IMR-90 (cell line): ENCODE results near the gene GOLGA8R. TPM values are rescaled to one million over a fixed set of nuclear protein-coding genes. Genes with fewer than 3 reads are reported as not detected.
"Not testable (repeated sequence)": the region's sequence is repeated elsewhere in the genome, so short reads cannot be mapped to it uniquely, and the experiment has no call there.

Experiments used
- ATAC-seq: fragments of 200-7000 bp; cut with Tn5 transposase; 2 replicates; pipeline ENCODE4 v1.9.1; 2020; ENCODE audit warnings: low read depth, mild to moderate bottlenecking, moderate library complexity
- BruUV-seq: library from RNA; stranded (reverse); fragments of 400-500 nt; replicated peaks from 2 replicates; lab custom pipeline; 2021; lab: Mats Ljungman, UMichigan
- CTCF ChIA-PET: fragments of 300-600 bp; formaldehyde crosslinking; extraction: SDS; loops from one replicate; lab custom pipeline; 2021; ENCODE audit warnings: antibody characterized with exemption; lab: Yijun Ruan, JAX
- POLR2A ChIA-PET: fragments of 300-600 bp; sonication (Branson Sonifier 250); formaldehyde crosslinking; loops from one replicate; lab custom pipeline; 2022; ENCODE audit warnings: antibody characterized with exemption; ENCODE audit not compliant: unreplicated experiment; lab: Charles Lee
- DNase-seq: peaks from one replicate; pipeline ENCODE4 v3.0.0; 2013
- H2AFZ ChIP-seq: replicated peaks from 2 replicates; pipeline ENCODE3; 2013; ENCODE audit warnings: low read length, mild to moderate bottlenecking; ENCODE audit not compliant: poor library complexity
- H2AK5ac ChIP-seq: 2 replicates; pipeline ENCODE4 v1.6.1; 2013; ENCODE audit warnings: low read depth, low read length, inconsistent platforms
- H2AK9ac ChIP-seq: replicated peaks from 2 replicates; pipeline ENCODE3; 2013; ENCODE audit warnings: mild to moderate bottlenecking, low read depth, low read length, moderate library complexity; ENCODE audit not compliant: poor library complexity
- H2BK120ac ChIP-seq: 2 replicates; pipeline ENCODE4 v1.6.1; 2013; ENCODE audit warnings: low read depth, low read length, inconsistent platforms
- H2BK15ac ChIP-seq: 3 replicates; pipeline ENCODE4 v1.6.1; 2013; ENCODE audit warnings: low read depth, low read length, inconsistent platforms
- H2BK20ac ChIP-seq: 2 replicates; pipeline ENCODE4 v1.6.1; 2013; ENCODE audit warnings: low read depth, mild to moderate bottlenecking, inconsistent platforms, low read length, moderate library complexity
- H2BK5ac ChIP-seq: 2 replicates; pipeline ENCODE4 v1.6.1; 2013; ENCODE audit warnings: mild to moderate bottlenecking, low read depth, low read length, inconsistent platforms; ENCODE audit not compliant: poor library complexity, severe bottlenecking
- H3K14ac ChIP-seq: replicated peaks from 2 replicates; pipeline ENCODE4 v1.6.1; 2013; ENCODE audit warnings: low read depth, low read length, inconsistent platforms
- H3K18ac ChIP-seq: 2 replicates; pipeline ENCODE4 v1.6.1; 2013; ENCODE audit warnings: low read depth, low read length, control low read depth
- H3K23ac ChIP-seq: 2 replicates; pipeline ENCODE4 v1.6.1; 2013; ENCODE audit warnings: low read depth, low read length, inconsistent platforms
- H3K27ac ChIP-seq: 2 replicates; pipeline ENCODE4 v1.5.1; 2013; ENCODE audit warnings: mild to moderate bottlenecking, control low read depth, low read length; ENCODE audit not compliant: insufficient read depth
- H3K27me3 ChIP-seq: 2 replicates; pipeline ENCODE4 v1.6.1; 2013; ENCODE audit warnings: low read length; ENCODE audit not compliant: control insufficient read depth, insufficient read depth
- H3K36me3 ChIP-seq: 2 replicates; pipeline ENCODE4 v1.6.1; 2013; ENCODE audit warnings: low read length, mixed read lengths; ENCODE audit not compliant: control insufficient read depth, insufficient read depth
- H3K4ac ChIP-seq: 2 replicates; pipeline ENCODE4 v1.6.1; 2013; ENCODE audit warnings: low read depth, low read length, inconsistent platforms
- H3K4me1 ChIP-seq: 2 replicates; pipeline ENCODE4 v1.6.1; 2013; ENCODE audit warnings: low read length, mixed read lengths; ENCODE audit not compliant: control insufficient read depth, insufficient read depth
- H3K4me2 ChIP-seq: 2 replicates; pipeline ENCODE4 v1.6.1; 2013; ENCODE audit warnings: low read depth, mild to moderate bottlenecking, control low read depth, low read length, moderate library complexity
- H3K4me3 ChIP-seq: 2 replicates; pipeline ENCODE4 v1.5.1; 2013; ENCODE audit warnings: low read depth, mild to moderate bottlenecking, control low read depth, low read length, moderate library complexity; ENCODE audit not compliant: insufficient read depth
- H3K56ac ChIP-seq: 2 replicates; pipeline ENCODE4 v1.6.1; 2013; ENCODE audit warnings: low read length, inconsistent platforms; ENCODE audit not compliant: insufficient read depth; ENCODE audit errors: extremely low read depth
- H3K79me1 ChIP-seq, 2 experiments: 2 replicates each; pipeline ENCODE4 v1.6.1; 2013; ENCODE audit warnings: low read length in 2 of 2, inconsistent platforms in 1 of 2, low read depth in 1 of 2
- H3K9ac ChIP-seq: 2 replicates; pipeline ENCODE4 v1.6.1; 2013; ENCODE audit warnings: low read depth, low read length, control low read depth
- H3K9me1 ChIP-seq: 2 replicates; pipeline ENCODE4 v1.6.1; 2013; ENCODE audit warnings: low read length, inconsistent platforms; ENCODE audit not compliant: insufficient read depth
- H3K9me3 ChIP-seq: 2 replicates; pipeline ENCODE4 v1.6.1; 2013; ENCODE audit warnings: low read length; ENCODE audit not compliant: control insufficient read depth, insufficient read depth
- H4K20me1 ChIP-seq: 2 replicates; pipeline ENCODE4 v1.6.1; 2013; ENCODE audit warnings: low read length, inconsistent platforms; ENCODE audit not compliant: insufficient read depth
- H4K5ac ChIP-seq: 2 replicates; pipeline ENCODE4 v1.6.1; 2013; ENCODE audit warnings: mild to moderate bottlenecking, low read depth, low read length, control low read depth
- H4K8ac ChIP-seq, 2 experiments: 2 replicates each; pipeline ENCODE4 v1.6.1; 2013; ENCODE audit warnings: low read depth in 2 of 2, low read length in 2 of 2, control low read depth in 1 of 2, inconsistent platforms in 1 of 2
- H4K91ac ChIP-seq: 2 replicates; pipeline ENCODE4 v1.6.1; 2013; ENCODE audit warnings: low read depth, low read length, inconsistent platforms; ENCODE audit not compliant: insufficient read depth
- WGBS, 2 experiments: methylation state at CpG; one replicate each; pipeline versions ENCODE4 v1.1.5 to v1.1.7; 2013; ENCODE audit warnings: missing lambda C conversion rate in 2 of 2; ENCODE audit not compliant: insufficient read length in 1 of 2; ENCODE audit errors: extremely low coverage in 2 of 2; 5-methylcytosine and 5-hydroxymethylcytosine counted together
- dilution Hi-C: fragments of 300-500 bp; cut with HindIII; formaldehyde crosslinking; loops from one replicate; pipeline ENCODE4 v1.14.3; 2018; ENCODE audit warnings: low sequenced_read_pairs; ENCODE audit not compliant: unreplicated experiment
- in situ Hi-C: fragments of 300-500 bp; cut with MboI; formaldehyde crosslinking; loops from 3 replicates; pipeline ENCODE4 v1.14.3; 2019; ENCODE audit warnings: low sequenced_read_pairs, inconsistent platforms, mixed read lengths
- intact Hi-C: fragments of 100-400 bp; cut with micrococcal nuclease; formaldehyde crosslinking; loops from 2 replicates; pipeline ENCODE4 v1.10.0; 2022
- polyA plus RNA-seq, 3 experiments: library from polyadenylated mRNA; depleted of rRNA; stranded (reverse); fragments of >200 nt; gene quantifications; 2 replicates each; pipeline ENCODE4 v1.2.3, GENCODE V29; 2012; ENCODE audit warnings: low replicate concordance in 1 of 3
- total RNA-seq: library from RNA; depleted of rRNA; stranded (reverse); fragments of >200 nt; gene quantifications from 2 replicates; pipeline ENCODE4 v1.2.3, GENCODE V29; 2012

The GOLGA8R gene
- total and polyA plus RNA-seq, 2 of the 4 experiments (the other 2 are of a cell fraction), result 0.72 to 1.4 TPM

GRCh38 chr15:30368271-30368670 is 45.8 kb downstream of the GOLGA8R start:
- H3K56ac ChIP-seq, H2BK120ac ChIP-seq, dilution Hi-C loops, H3K27me3 ChIP-seq, ATAC-seq, H3K9ac ChIP-seq, H4K91ac ChIP-seq, intact Hi-C loops, POLR2A ChIA-PET, H4K5ac ChIP-seq, H2AFZ ChIP-seq, H2BK5ac ChIP-seq, in situ Hi-C loops, DNase-seq, H3K23ac ChIP-seq, H2BK20ac ChIP-seq, BruUV-seq, H3K14ac ChIP-seq, CTCF ChIA-PET, H3K4me3 ChIP-seq, H3K4ac ChIP-seq, H3K18ac ChIP-seq, H2AK5ac ChIP-seq, H3K27ac ChIP-seq, H4K20me1 ChIP-seq, H3K79me1 ChIP-seq, H4K8ac ChIP-seq, H3K4me2 ChIP-seq, H3K9me3 ChIP-seq, H2AK9ac ChIP-seq, H3K9me1 ChIP-seq, H3K36me3 ChIP-seq, H3K4me1 ChIP-seq, H2BK15ac ChIP-seq: not testable (repeated sequence)
- no CpG with 5 or more reads among the region's 3 CpGs for WGBS, 2 experiments

- H4K8ac ChIP-seq, H3K9me1 ChIP-seq, H3K27ac ChIP-seq, H3K56ac ChIP-seq, H3K4ac ChIP-seq, BruUV-seq, H3K4me1 ChIP-seq, H4K20me1 ChIP-seq, H3K9ac ChIP-seq, CTCF ChIA-PET, H2BK5ac ChIP-seq, dilution Hi-C loops, H2BK120ac ChIP-seq, H2AK5ac ChIP-seq, ATAC-seq, H2BK20ac ChIP-seq, H4K91ac ChIP-seq, H3K79me1 ChIP-seq, in situ Hi-C loops, H2BK15ac ChIP-seq, H2AFZ ChIP-seq, H4K5ac ChIP-seq, H3K23ac ChIP-seq, POLR2A ChIA-PET, H3K27me3 ChIP-seq, H3K18ac ChIP-seq, DNase-seq, intact Hi-C loops, H3K9me3 ChIP-seq, H3K14ac ChIP-seq, H3K4me3 ChIP-seq, H3K36me3 ChIP-seq, H3K4me2 ChIP-seq, H2AK9ac ChIP-seq: not testable (repeated sequence)
- no CpG with 5 or more reads among the region's 17 CpGs for WGBS, 2 experiments
These were observed 46.8 kb downstream of the GOLGA8R start for GRCh38 chr15:30367246-30367645.
